Measurements from ENCODE around the gene GMDS. TPM values are rescaled to one million over a fixed set of nuclear protein-coding genes. Genes with fewer than 3 reads are reported as not detected.

The GMDS gene
- total RNA-seq, 1 donor from 2014 or later, result 30.1 TPM

DNA sequence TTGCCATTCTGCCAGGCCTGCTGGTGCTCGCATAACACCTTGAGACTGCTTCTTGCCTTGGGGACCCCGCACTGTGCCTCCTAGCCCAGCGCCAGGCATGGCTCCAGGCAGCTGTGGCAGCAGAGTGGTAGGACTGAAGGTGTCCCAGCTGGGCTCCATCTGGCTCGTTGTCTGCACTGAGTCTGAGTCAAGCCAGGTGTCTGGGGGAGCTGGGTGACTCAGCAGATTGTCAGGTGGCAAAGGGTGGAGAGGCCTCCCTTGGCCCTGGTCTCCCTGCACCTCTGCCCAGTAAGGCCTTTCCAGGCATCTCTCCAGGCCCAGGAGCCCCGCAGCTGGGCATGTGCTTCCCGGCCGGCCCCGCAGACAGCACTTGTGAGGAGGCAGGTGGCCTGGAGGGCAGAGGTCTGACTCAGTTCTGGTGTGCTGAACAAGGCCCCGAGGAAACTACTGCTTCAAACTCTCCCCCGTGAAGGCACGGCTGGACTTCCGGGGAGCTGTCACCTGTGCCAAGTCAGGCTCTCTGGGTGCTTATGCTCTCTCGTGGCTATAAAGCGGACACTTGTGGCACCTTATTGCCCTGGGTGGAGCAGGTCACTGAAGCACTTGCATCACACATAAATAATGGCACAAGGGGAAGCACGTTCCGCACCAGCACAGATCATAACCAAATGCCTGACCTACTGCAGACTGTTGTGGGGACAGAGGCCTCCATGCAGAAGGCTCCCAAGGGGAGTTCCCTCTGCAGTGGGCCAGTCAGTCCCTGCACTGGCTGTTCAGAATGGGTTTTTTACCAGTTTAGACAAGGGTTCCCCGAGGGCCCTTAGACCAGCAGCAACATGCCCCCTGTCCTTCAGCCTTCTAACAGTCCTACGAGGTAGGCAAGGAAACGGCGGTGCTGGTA, 608.2 kb downstream of the GMDS start:
- no peak overlapping the region for H3K4me3 Mint-ChIP-seq
- H3K4me1 Mint-ChIP-seq, result peaks cover 16% of the 10 kb centered on the region
- TF ChIP-seq, protein P1, sequence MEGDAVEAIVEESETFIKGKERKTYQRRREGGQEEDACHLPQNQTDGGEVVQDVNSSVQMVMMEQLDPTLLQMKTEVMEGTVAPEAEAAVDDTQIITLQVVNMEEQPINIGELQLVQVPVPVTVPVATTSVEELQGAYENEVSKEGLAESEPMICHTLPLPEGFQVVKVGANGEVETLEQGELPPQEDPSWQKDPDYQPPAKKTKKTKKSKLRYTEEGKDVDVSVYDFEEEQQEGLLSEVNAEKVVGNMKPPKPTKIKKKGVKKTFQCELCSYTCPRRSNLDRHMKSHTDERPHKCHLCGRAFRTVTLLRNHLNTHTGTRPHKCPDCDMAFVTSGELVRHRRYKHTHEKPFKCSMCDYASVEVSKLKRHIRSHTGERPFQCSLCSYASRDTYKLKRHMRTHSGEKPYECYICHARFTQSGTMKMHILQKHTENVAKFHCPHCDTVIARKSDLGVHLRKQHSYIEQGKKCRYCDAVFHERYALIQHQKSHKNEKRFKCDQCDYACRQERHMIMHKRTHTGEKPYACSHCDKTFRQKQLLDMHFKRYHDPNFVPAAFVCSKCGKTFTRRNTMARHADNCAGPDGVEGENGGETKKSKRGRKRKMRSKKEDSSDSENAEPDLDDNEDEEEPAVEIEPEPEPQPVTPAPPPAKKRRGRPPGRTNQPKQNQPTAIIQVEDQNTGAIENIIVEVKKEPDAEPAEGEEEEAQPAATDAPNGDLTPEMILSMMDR (IDR thresholded peaks at IDR 0.05), result no peak
- ChIA-PET POLR2A (interaction anchor here (1.1 kb wide), 1 partner anchor 10 kb away, joined by 3 read pairs; no protein-coding TSS in a partner anchor), CTCF (no interaction called here)
- intact Hi-C loops (cut with micrococcal nuclease), result no loop called here
- H3K27me3 Mint-ChIP-seq, result no peaks in the 10 kb centered on the region
- H3K9me3 Mint-ChIP-seq, result no peaks in the 10 kb centered on the region
- no peaks in the 10 kb centered on the region for H3K36me3 Mint-ChIP-seq (ENCODE audit: low read depth)
- ATAC-seq (ENCODE audit: low read depth) (peak; percentile 86), DNase-seq (no peak)
- H3K27ac Mint-ChIP-seq, result no peak overlapping the region

DNA sequence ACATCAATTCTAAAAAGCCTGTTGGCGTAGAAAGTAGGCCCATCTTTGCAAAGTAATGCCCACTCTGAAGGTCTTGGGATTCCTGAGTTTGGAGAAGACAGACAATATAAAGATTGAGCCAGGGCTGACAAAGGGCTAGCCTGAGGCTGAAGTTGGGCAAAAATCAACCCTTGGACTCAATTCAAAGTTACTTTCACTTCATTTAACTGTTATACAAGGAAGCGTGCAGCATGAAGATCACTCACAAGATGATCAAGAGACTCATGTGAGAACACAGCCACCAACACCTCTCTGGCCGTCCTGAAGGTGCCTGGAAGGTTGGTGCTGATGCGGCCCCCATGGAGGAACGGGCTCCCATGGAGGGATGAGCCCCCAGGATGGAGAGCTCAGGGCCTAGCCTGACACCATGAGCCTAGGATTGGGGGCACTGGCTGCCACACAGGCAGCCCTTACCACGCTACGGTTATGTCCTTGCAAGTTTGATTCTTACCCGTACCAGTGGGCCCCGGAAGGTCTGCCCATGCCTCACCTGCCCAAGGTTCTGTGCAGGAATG, 609.1 kb downstream of the GMDS start:
- Mint-ChIP-seq H3K36me3 (ENCODE audit: low read depth) (no peaks in the 10 kb centered on the region), H3K27me3 (no peaks in the 10 kb centered on the region), H3K9me3 (no peaks in the 10 kb centered on the region), H3K27ac (no peak overlapping the region), H3K4me1 (peaks cover 16% of the 10 kb centered on the region), H3K4me3 (no peak overlapping the region)
- POLR2A ChIA-PET, result interaction anchor here (1.1 kb wide), 1 partner anchor 9 kb away, joined by 3 read pairs; no protein-coding TSS in a partner anchor
- DNase-seq (no peak), ATAC-seq (ENCODE audit: low read depth) (no peak)
- intact Hi-C loops (cut with micrococcal nuclease), result no loop called here
- CTCF ChIA-PET, result no interaction called here
- TF ChIP-seq, protein P1 (IDR thresholded peaks at IDR 0.05), result no peak

DNA sequence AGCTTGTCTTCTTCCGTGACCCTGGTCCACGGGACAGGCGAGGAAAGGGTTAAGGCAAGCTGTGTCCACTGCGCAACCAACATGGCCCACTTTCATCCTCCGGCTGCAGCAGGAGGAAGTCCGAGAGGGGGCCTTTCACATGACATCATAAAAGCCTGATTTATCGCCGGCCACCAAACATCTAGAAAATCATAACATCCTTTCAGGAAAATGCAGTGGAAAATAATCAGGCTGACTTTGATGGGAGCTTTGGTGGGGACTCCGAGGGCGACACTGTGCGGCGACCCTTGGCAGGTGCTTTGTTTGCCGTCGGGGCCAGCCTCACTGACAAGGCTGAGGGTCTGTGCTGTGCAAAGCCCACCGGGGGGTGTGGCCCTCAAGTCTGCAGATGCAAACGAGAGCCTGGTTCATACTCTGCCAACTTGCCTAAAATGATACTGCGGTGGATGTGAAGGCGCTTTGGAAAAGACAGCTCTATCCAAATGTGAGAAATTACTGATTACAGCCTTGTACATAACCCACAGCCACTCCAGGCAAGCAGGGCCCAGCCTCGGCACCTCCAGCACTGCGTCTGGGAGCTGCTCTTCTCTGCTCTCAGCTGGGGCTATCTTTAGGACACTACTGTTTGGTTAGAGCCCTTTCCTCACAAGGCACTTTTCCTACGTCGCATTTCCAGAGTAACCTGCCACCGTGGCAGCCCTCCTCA, 609.9 kb downstream of the GMDS start:
- H3K36me3 Mint-ChIP-seq (ENCODE audit: low read depth), result no peaks in the 10 kb centered on the region
- DNase-seq (no peak), ATAC-seq (ENCODE audit: low read depth) (no peak)
- H3K27me3 Mint-ChIP-seq, result no peaks in the 10 kb centered on the region
- intact Hi-C loops (cut with micrococcal nuclease), result no loop called here
- peaks cover 16% of the 10 kb centered on the region for H3K4me1 Mint-ChIP-seq
- TF ChIP-seq, protein P1 (IDR thresholded peaks at IDR 0.05), result no peak
- ChIA-PET CTCF (no interaction called here), POLR2A (no interaction called here)
- no peaks in the 10 kb centered on the region for H3K9me3 Mint-ChIP-seq
- no peak overlapping the region for H3K27ac Mint-ChIP-seq
- H3K4me3 Mint-ChIP-seq, result no peak overlapping the region

DNA sequence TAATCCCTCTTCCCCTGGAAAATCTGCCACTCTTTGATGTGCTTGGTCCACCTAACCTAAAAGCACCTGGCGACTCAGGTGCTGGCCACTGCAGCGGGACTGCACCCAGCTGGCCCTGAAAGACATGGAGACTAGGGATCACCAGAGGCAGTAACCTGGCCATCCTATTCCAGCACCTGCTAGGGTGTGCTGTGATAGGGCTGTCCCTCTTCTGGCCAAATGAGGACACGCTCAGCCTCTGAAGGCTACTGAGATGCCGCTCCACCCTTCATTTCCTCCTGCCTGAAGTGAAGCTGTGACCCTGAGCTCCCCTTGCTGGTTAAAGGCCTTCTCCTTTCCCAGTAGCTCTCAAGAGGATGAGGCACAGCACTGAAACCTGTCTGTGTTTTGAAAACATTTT, 611.3 kb downstream of the GMDS start:
- POLR2A ChIA-PET, result no interaction called here
- Mint-ChIP-seq H3K36me3 (ENCODE audit: low read depth) (no peaks in the 10 kb centered on the region), H3K27ac (no peak overlapping the region), H3K4me1 (peaks cover 16% of the 10 kb centered on the region), H3K4me3 (no peak overlapping the region), H3K27me3 (peaks cover 3% of the 10 kb centered on the region), H3K9me3 (no peaks in the 10 kb centered on the region)
- CTCF ChIA-PET, result no interaction called here
- DNase-seq, result no peak
- ATAC-seq (ENCODE audit: low read depth), result no peak
- intact Hi-C loops (cut with micrococcal nuclease), result no loop called here
- TF ChIP-seq, protein P1 (IDR thresholded peaks at IDR 0.05), result no peak
